SK-N-SH (cell line): ENCODE results near the gene XRRA1. TPM values are rescaled to one million over a fixed set of nuclear protein-coding genes. Genes with fewer than 3 reads are reported as not detected.

Experiments
- CTCF ChIA-PET: fragments of 300-600, 350-600 bp; formaldehyde crosslinking; extraction: SDS; loops from one replicate; lab custom pipeline; 2021; lab: Yijun Ruan, JAX
- POLR2A ChIA-PET: fragments of 350-600 bp; sonication (Branson Sonifier 250); formaldehyde crosslinking; extraction: SDS; loops from one replicate; lab custom pipeline; 2020; ENCODE audit warnings: antibody characterized with exemption, inconsistent platforms; lab: Yijun Ruan, JAX
- DNase-seq: peaks from one replicate; pipeline ENCODE4 v3.0.0; 2012
- H2AFZ ChIP-seq: fragments of 200-600 bp; sonication (generic); 2 replicates; pipeline ENCODE4 v1.8.1; 2016; ENCODE audit warnings: antibody characterized with exemption, mild to moderate bottlenecking, low read depth
- H3F3A ChIP-seq: fragments of 200-600 bp; sonication (generic); replicated peaks from 2 replicates; pipeline ENCODE3; 2016; ENCODE audit warnings: antibody characterized with exemption, mild to moderate bottlenecking; ENCODE audit not compliant: insufficient read depth
- H3K27ac ChIP-seq, 2 experiments: fragments of 200-500 bp in 1 of 2; fragments of 200-600 bp in 1 of 2; sonication (Bioruptor generic) in 1 of 2; sonication (generic), shearing (Covaris generic) in 1 of 2; 2 replicates each; pipeline versions ENCODE4 v1.5.1 to v1.6.1; 2014 to 2016; ENCODE audit warnings: low read depth in 2 of 2, inconsistent platforms in 1 of 2, low read length in 1 of 2, mild to moderate bottlenecking in 1 of 2, mixed read lengths in 1 of 2
- H3K27me3 ChIP-seq: fragments of 200-600 bp; sonication (generic), shearing (Covaris generic); 2 replicates; pipeline ENCODE4 v1.6.1; 2016; ENCODE audit warnings: mixed run types; ENCODE audit not compliant: insufficient read depth
- H3K36me3 ChIP-seq, 2 experiments: fragments of 200-500 bp in 1 of 2; fragments of 200-600 bp in 1 of 2; sonication (Bioruptor generic) in 1 of 2; sonication (generic) in 1 of 2; replicated peaks in 1 of 2; 2 replicates each; pipeline versions ENCODE3 to v1.5.1; 2014 to 2016; ENCODE audit warnings: low read length in 1 of 2, mild to moderate bottlenecking in 1 of 2; ENCODE audit not compliant: insufficient read depth in 2 of 2, control insufficient read depth in 1 of 2
- H3K4me1 ChIP-seq, 2 experiments: fragments of 200-500 bp in 1 of 2; fragments of 200-600 bp in 1 of 2; sonication (Bioruptor generic) in 1 of 2; sonication (generic), shearing (Covaris generic) in 1 of 2; 2 replicates each; pipeline versions ENCODE4 v1.5.1 to v1.6.1; 2014 to 2016; ENCODE audit warnings: low read depth in 1 of 2, low read length in 1 of 2, mixed run types in 1 of 2; ENCODE audit not compliant: insufficient read depth in 2 of 2, control insufficient read depth in 1 of 2
- H3K4me2 ChIP-seq: fragments of 200-600 bp; sonication (generic), shearing (Covaris generic); 2 replicates; pipeline ENCODE4 v1.6.1; 2017; ENCODE audit warnings: mixed run types
- H3K4me3 ChIP-seq, 2 experiments: fragments of 200-500 bp in 1 of 2; fragments of 200-600 bp in 1 of 2; sonication (Bioruptor generic) in 1 of 2; sonication (generic), shearing (Covaris generic) in 1 of 2; 2 replicates each; pipeline versions ENCODE4 v1.5.1 to v1.8.1; 2014 to 2016; ENCODE audit warnings: low read depth in 2 of 2, inconsistent platforms in 1 of 2, low read length in 1 of 2, mild to moderate bottlenecking in 1 of 2, mixed read lengths in 1 of 2, moderate library complexity in 1 of 2
- H3K79me2 ChIP-seq: fragments of 200-600 bp; sonication (generic); 2 replicates; pipeline ENCODE4 v1.8.1; 2017; ENCODE audit warnings: mild to moderate bottlenecking; ENCODE audit not compliant: insufficient read depth
- H3K9ac ChIP-seq: fragments of 200-600 bp; sonication (generic); 2 replicates; pipeline ENCODE4 v1.6.1; 2017; ENCODE audit warnings: mixed run types
- H3K9me2 ChIP-seq: fragments of 200-600 bp; sonication (generic); 2 replicates; pipeline ENCODE4 v1.6.1; 2017; ENCODE audit warnings: mixed run types
- H3K9me3 ChIP-seq: fragments of 200-600 bp; sonication (generic); 2 replicates; pipeline ENCODE4 v1.6.1; 2017; ENCODE audit warnings: mixed run types, mild to moderate bottlenecking, moderate library complexity
- H4K20me1 ChIP-seq: fragments of 200-600 bp; sonication (generic); 2 replicates; pipeline ENCODE4 v1.6.1; 2017; ENCODE audit warnings: mild to moderate bottlenecking, mixed run types; ENCODE audit not compliant: insufficient read depth
- CHD2 ChIP-seq: fragments of 150-350 bp; IDR thresholded peaks from 2 replicates; pipeline ENCODE4 v1.6.1; 2018; ENCODE audit warnings: low read length; ENCODE audit not compliant: partially characterized antibody
- ELF1 ChIP-seq: IDR thresholded peaks from 2 replicates; pipeline ENCODE4 v1.4.0; 2012
- EZH2phosphoT487 ChIP-seq: fragments of 200-600 bp; sonication (generic); IDR thresholded peaks from 2 replicates; pipeline ENCODE4 v1.6.1; 2017; ENCODE audit warnings: low read depth, mixed run types, mild to moderate bottlenecking, antibody characterized with exemption, moderate library complexity, borderline replicate concordance
- FOSL2 ChIP-seq: IDR thresholded peaks from 2 replicates; pipeline ENCODE4 v1.4.0; 2012; ENCODE audit warnings: low read depth, mild to moderate bottlenecking, moderate library complexity, borderline replicate concordance
- FOXJ3 ChIP-seq: sonication (generic); formaldehyde crosslinking; IDR thresholded peaks from 2 replicates; pipeline ENCODE4 v1.5.1; 2020; ENCODE audit warnings: mild to moderate bottlenecking, missing genetic modification reagents
- FOXM1 ChIP-seq: IDR thresholded peaks from 2 replicates; pipeline ENCODE4 v1.4.0; 2012; ENCODE audit warnings: low read depth, mild to moderate bottlenecking
- GABPA ChIP-seq: IDR thresholded peaks from 2 replicates; pipeline ENCODE4 v1.4.0; 2012; ENCODE audit warnings: low read depth, mild to moderate bottlenecking
- MEF2A ChIP-seq: IDR thresholded peaks from 2 replicates; pipeline ENCODE4 v1.4.0; 2012; ENCODE audit warnings: low read depth, borderline replicate concordance
- MXI1 ChIP-seq: IDR thresholded peaks from 2 replicates; pipeline ENCODE4 v1.6.1; 2012; ENCODE audit warnings: mild to moderate bottlenecking, low read depth, low read length, improper control_type of control experiment
- POLR2AphosphoS5 ChIP-seq: IDR thresholded peaks from 2 replicates; pipeline ENCODE4 v1.6.1; 2012; ENCODE audit warnings: low read depth, low read length
- RCOR1 ChIP-seq: fragments of 150-350 bp; IDR thresholded peaks from 2 replicates; pipeline ENCODE4 v1.6.1; 2017; ENCODE audit warnings: antibody characterized with exemption, low read length
- RFX5 ChIP-seq: IDR thresholded peaks from 2 replicates; pipeline ENCODE4 v1.6.1; 2012; ENCODE audit warnings: mild to moderate bottlenecking, improper control_type of control experiment, low read length
- RXRA ChIP-seq: IDR thresholded peaks from 2 replicates; pipeline ENCODE4 v1.4.0; 2012; ENCODE audit warnings: low read depth, mild to moderate bottlenecking, borderline replicate concordance
- SMC3 ChIP-seq: IDR thresholded peaks from 2 replicates; pipeline ENCODE4 v1.6.1; 2012; ENCODE audit warnings: low read depth, low read length, improper control_type of control experiment
- TAF1 ChIP-seq: IDR thresholded peaks from 2 replicates; pipeline ENCODE4 v1.6.1; 2012; ENCODE audit warnings: low read depth, mild to moderate bottlenecking, low read length, moderate library complexity, borderline replicate concordance
- TCF12 ChIP-seq: IDR thresholded peaks from 2 replicates; pipeline ENCODE4 v1.4.0; 2012
- TEAD4 ChIP-seq: IDR thresholded peaks from 2 replicates; pipeline ENCODE4 v1.4.0; 2012; ENCODE audit warnings: mild to moderate bottlenecking, borderline replicate concordance; ENCODE audit not compliant: insufficient read depth
- YY1 ChIP-seq: IDR thresholded peaks from 2 replicates; pipeline ENCODE4 v1.4.0; 2012; ENCODE audit warnings: low read depth, mild to moderate bottlenecking
- WGBS: methylation state at CpG from one replicate; pipeline ENCODE4 v1.1.6; 2017; ENCODE audit warnings: low lambda C conversion rate; 5-methylcytosine and 5-hydroxymethylcytosine counted together
- polyA plus RNA-seq, 3 experiments: library from polyadenylated mRNA; depleted of rRNA; stranded (reverse); fragments of >200 nt; gene quantifications; 2 replicates each; pipeline ENCODE4 v1.2.3, GENCODE V29; 2012
- TF ChIP-seq, protein P1 (sequence below): fragments of 150-350 bp; IDR thresholded peaks from 2 replicates; pipeline ENCODE4 v1.6.1; 2016; ENCODE audit warnings: mild to moderate bottlenecking, low read depth, low read length
- TF ChIP-seq, protein P2 (sequence below): IDR thresholded peaks from 2 replicates; pipeline ENCODE4 v1.4.0; 2012; ENCODE audit warnings: low read depth, borderline replicate concordance
- TF ChIP-seq, protein P3 (sequence below): IDR thresholded peaks from 2 replicates; pipeline ENCODE4 v1.4.0; 2012; ENCODE audit warnings: low read depth, borderline replicate concordance
- TF ChIP-seq, protein P4 (sequence below): fragments of 200-600 bp; sonication (generic); IDR thresholded peaks from 2 replicates; pipeline ENCODE4 v1.6.1; 2017; ENCODE audit warnings: antibody characterized with exemption, mild to moderate bottlenecking, moderate library complexity
- TF ChIP-seq, protein P5 (sequence below): IDR thresholded peaks from 2 replicates; pipeline ENCODE4 v1.4.0; 2012; ENCODE audit warnings: low read depth

XRRA1 gene
- polyA plus RNA-seq, 1 of the 3 experiments (the other 2 are of a cell fraction): 12.9 TPM

DNA sequence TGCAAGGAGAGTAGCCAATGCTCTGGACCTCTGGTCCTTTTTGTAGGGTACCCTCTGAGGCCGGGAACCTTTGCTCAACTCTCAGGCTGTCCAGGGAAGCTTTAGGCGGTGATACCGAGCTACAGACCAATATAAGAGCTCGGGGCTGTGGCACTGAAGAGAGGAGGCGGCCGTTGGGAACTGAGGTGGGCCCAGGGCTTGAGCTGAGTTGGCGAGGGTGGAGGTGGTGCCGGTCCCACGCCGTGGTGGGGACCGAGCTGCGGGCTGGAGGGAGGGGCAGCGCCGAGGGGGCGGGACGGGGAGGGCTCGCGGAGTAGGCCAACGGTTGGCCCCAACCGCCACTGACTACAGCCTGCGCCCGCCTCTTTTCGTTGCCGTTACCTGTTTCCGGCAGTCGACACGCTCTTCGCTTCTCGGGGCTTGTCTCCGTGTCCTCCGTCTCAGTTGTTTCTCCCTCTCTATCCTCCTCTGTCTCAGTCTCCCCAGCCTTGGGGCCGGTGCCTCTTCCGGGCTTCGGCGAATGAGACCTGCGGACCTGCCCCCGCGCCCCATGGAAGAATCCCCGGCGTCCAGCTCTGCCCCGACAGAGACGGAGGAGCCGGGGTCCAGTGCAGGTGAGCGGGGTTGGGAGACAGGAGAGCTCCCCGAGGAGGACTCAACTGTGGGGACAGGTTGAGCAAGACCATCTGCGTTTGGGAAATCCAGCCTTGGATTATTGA, 39.8 kb upstream of the XRRA1 start, which contains the start of gene NEU3 (continued):
- TF ChIP-seq RXRA: no peak
- peak; percentile 85 for TF ChIP-seq TAF1
- TF ChIP-seq EZH2phosphoT487: no peak
- TF ChIP-seq MXI1: peak; percentile 75; the same call in 1 of the 2 replicates
- peak; percentile 55 for TF ChIP-seq GABPA
- TF ChIP-seq SMC3: no peak
- TF ChIP-seq POLR2AphosphoS5: peak; percentile 86; the same call in 1 of the 2 replicates

DNA sequence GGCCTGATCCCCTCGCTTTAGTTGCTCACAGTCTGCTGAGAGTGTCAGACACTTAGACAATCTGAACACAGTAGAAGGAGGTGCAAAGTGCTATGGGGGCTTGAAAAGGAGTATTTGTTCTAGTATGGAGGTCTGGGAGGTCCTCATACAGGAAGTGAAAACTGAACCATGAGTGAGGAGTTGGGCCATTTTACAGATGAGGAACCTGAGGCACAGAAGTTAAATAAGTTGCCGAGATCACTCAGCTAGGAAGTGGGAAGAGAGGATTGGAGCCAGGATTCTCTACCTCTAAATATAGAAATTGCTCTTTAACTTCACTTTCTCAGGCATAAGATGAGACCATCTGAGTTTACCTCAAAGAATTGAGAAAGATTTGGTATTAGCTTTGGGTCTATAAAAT, 35.8 kb upstream of the XRRA1 start:
- DNase-seq: no peak
- ChIA-PET POLR2A (no interaction called here), CTCF (interaction anchor here (0.7 kb wide), 1 partner anchor 496 kb away, joined by 3 read pairs; no protein-coding TSS in a partner anchor)
- Histone ChIP-seq H4K20me1 (no peaks in the 10 kb centered on the region), H3K4me3 (no peak overlapping the region), H3K79me2 (no peaks in the 10 kb centered on the region), H3K9me3 (no peaks in the 10 kb centered on the region), H3K4me2 (no peak overlapping the region), H3K36me3 (peaks cover 4 to 7% of the 10 kb centered on the region in 2 experiments), H3F3A (peaks cover 14% of the 10 kb centered on the region), H3K27me3 (no peaks in the 10 kb centered on the region), H3K9ac (no peak overlapping the region), H3K9me2 (no peaks in the 10 kb centered on the region), H2AFZ (no peak overlapping the region), H3K27ac (no peak overlapping the region), H3K4me1 (peaks cover 0 to 4% of the 10 kb centered on the region in 2 experiments; a peak in 2 of 4 replicates)
- 100% methylated on average over 2 of the region's 2 CpGs for WGBS
- TF ChIP-seq, protein P1, sequence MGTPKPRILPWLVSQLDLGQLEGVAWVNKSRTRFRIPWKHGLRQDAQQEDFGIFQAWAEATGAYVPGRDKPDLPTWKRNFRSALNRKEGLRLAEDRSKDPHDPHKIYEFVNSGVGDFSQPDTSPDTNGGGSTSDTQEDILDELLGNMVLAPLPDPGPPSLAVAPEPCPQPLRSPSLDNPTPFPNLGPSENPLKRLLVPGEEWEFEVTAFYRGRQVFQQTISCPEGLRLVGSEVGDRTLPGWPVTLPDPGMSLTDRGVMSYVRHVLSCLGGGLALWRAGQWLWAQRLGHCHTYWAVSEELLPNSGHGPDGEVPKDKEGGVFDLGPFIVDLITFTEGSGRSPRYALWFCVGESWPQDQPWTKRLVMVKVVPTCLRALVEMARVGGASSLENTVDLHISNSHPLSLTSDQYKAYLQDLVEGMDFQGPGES: no peak
- no peak for TF ChIP-seq RFX5
- no peak for TF ChIP-seq MXI1
- no peak for TF ChIP-seq POLR2AphosphoS5
- TF ChIP-seq TCF12: no peak
- no peak for TF ChIP-seq FOSL2
- TF ChIP-seq RXRA: no peak
- TF ChIP-seq YY1: no peak
- TF ChIP-seq, protein P2, sequence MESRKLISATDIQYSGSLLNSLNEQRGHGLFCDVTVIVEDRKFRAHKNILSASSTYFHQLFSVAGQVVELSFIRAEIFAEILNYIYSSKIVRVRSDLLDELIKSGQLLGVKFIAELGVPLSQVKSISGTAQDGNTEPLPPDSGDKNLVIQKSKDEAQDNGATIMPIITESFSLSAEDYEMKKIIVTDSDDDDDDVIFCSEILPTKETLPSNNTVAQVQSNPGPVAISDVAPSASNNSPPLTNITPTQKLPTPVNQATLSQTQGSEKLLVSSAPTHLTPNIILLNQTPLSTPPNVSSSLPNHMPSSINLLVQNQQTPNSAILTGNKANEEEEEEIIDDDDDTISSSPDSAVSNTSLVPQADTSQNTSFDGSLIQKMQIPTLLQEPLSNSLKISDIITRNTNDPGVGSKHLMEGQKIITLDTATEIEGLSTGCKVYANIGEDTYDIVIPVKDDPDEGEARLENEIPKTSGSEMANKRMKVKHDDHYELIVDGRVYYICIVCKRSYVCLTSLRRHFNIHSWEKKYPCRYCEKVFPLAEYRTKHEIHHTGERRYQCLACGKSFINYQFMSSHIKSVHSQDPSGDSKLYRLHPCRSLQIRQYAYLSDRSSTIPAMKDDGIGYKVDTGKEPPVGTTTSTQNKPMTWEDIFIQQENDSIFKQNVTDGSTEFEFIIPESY: no peak
- TF ChIP-seq, protein P3, sequence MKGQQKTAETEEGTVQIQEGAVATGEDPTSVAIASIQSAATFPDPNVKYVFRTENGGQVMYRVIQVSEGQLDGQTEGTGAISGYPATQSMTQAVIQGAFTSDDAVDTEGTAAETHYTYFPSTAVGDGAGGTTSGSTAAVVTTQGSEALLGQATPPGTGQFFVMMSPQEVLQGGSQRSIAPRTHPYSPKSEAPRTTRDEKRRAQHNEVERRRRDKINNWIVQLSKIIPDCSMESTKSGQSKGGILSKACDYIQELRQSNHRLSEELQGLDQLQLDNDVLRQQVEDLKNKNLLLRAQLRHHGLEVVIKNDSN: no peak
- no peak for TF ChIP-seq MEF2A
- TF ChIP-seq, protein P4, sequence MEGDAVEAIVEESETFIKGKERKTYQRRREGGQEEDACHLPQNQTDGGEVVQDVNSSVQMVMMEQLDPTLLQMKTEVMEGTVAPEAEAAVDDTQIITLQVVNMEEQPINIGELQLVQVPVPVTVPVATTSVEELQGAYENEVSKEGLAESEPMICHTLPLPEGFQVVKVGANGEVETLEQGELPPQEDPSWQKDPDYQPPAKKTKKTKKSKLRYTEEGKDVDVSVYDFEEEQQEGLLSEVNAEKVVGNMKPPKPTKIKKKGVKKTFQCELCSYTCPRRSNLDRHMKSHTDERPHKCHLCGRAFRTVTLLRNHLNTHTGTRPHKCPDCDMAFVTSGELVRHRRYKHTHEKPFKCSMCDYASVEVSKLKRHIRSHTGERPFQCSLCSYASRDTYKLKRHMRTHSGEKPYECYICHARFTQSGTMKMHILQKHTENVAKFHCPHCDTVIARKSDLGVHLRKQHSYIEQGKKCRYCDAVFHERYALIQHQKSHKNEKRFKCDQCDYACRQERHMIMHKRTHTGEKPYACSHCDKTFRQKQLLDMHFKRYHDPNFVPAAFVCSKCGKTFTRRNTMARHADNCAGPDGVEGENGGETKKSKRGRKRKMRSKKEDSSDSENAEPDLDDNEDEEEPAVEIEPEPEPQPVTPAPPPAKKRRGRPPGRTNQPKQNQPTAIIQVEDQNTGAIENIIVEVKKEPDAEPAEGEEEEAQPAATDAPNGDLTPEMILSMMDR: no peak
- TF ChIP-seq FOXM1: no peak
- TF ChIP-seq TEAD4: no peak
- no peak for TF ChIP-seq CHD2
- TF ChIP-seq ELF1: no peak
- TF ChIP-seq SMC3: no peak
- TF ChIP-seq, protein P5, sequence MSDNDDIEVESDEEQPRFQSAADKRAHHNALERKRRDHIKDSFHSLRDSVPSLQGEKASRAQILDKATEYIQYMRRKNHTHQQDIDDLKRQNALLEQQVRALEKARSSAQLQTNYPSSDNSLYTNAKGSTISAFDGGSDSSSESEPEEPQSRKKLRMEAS: no peak
- TF ChIP-seq RCOR1: no peak
- TF ChIP-seq FOXJ3 (CRISPR knock-in tag): no peak
- TF ChIP-seq, all 33 proteins: peak for 0
